Endothelial cell of umbilical vein (primary cell): ENCODE results near the gene ASTN1. TPM values are rescaled to one million over a fixed set of nuclear protein-coding genes. Genes with fewer than 3 reads are reported as not detected.

Source experiments
- BruUV-seq: library from RNA; stranded (reverse); fragments of 400-500 nt; replicated peaks from 2 replicates; lab custom pipeline; 2021; lab: Mats Ljungman, UMichigan
- CTCF ChIA-PET: fragments of 300-600, 350-600 bp; sonication (Branson Sonifier 250); formaldehyde crosslinking; loops from one replicate; lab custom pipeline; 2021; ENCODE audit warnings: antibody characterized with exemption, inconsistent platforms; lab: Charles Lee
- POLR2A ChIA-PET: fragments of 300-600, 350-600 bp; sonication (Branson Sonifier 250); formaldehyde crosslinking; loops from one replicate; lab custom pipeline; 2021; ENCODE audit warnings: antibody characterized with exemption, inconsistent platforms; lab: Charles Lee
- DNase-seq: peaks from one replicate; pipeline ENCODE4 v3.0.0-alpha.2; 2011; ENCODE audit warnings: low read depth, low spot score
- FAIRE-seq: peaks from 2 replicates; lab custom pipeline; 2011; peaks lifted over from hg19 to GRCh38; lab: Jason Lieb, UNC
- H2AFZ ChIP-seq: 2 replicates; pipeline ENCODE4 v1.6.0; 2012; ENCODE audit warnings: low read depth, low read length, control low read depth, inconsistent platforms
- H3K27ac ChIP-seq: 2 replicates; pipeline ENCODE4 v1.5.1; 2011; ENCODE audit warnings: low read depth, mild to moderate bottlenecking, control low read depth, low read length, moderate library complexity; ENCODE audit not compliant: insufficient read depth
- H3K27me3 ChIP-seq, 2 experiments: 2 replicates each; pipeline versions ENCODE4 v1.6.0 to v1.6.1; 2011; ENCODE audit warnings: low read length in 2 of 2, mixed read lengths in 1 of 2; ENCODE audit not compliant: control insufficient read depth in 2 of 2, insufficient read depth in 2 of 2
- H3K36me3 ChIP-seq, 2 experiments: 2 replicates in 1 of 2; 3 replicates in 1 of 2; pipeline ENCODE4 v1.5.1; 2011; ENCODE audit warnings: low read length in 2 of 2, mild to moderate bottlenecking in 1 of 2, moderate library complexity in 1 of 2; ENCODE audit not compliant: control insufficient read depth in 2 of 2, insufficient read depth in 2 of 2; ENCODE audit errors: extremely low read depth in 1 of 2
- H3K4me1 ChIP-seq: 3 replicates; pipeline ENCODE4 v1.5.1; 2011; ENCODE audit warnings: mild to moderate bottlenecking, low read length; ENCODE audit not compliant: control insufficient read depth, insufficient read depth; ENCODE audit errors: extremely low read depth
- H3K4me2 ChIP-seq: 2 replicates; pipeline ENCODE4 v1.6.1; 2011; ENCODE audit warnings: low read length, control low read depth, mixed read lengths; ENCODE audit not compliant: insufficient read depth
- H3K4me3 ChIP-seq, 3 experiments: fragments of 200-600 bp in 1 of 3; sonication (generic), shearing (Covaris generic) in 1 of 3; replicated peaks in 1 of 3; 2 replicates each; pipeline ENCODE4 v1.5.1; 2011 to 2016; ENCODE audit warnings: control low read depth in 3 of 3, low read length in 3 of 3, mild to moderate bottlenecking in 2 of 3, inconsistent platforms in 1 of 3, low read depth in 1 of 3, moderate library complexity in 1 of 3; ENCODE audit not compliant: insufficient read depth in 1 of 3
- H3K79me2 ChIP-seq: 2 replicates; pipeline ENCODE4 v1.6.0; 2012; ENCODE audit warnings: low read length, inconsistent platforms; ENCODE audit not compliant: control insufficient read depth, insufficient read depth
- H3K9ac ChIP-seq: replicated peaks from 2 replicates; pipeline ENCODE3; 2011; ENCODE audit warnings: low read length, control low read depth; ENCODE audit not compliant: insufficient read depth; ENCODE audit errors: extremely low read depth
- H3K9me1 ChIP-seq: replicated peaks from 3 replicates; pipeline ENCODE4 v1.6.0; 2011; ENCODE audit warnings: mild to moderate bottlenecking, low read length; ENCODE audit not compliant: control insufficient read depth, insufficient read depth; ENCODE audit errors: extremely low read depth
- H3K9me3 ChIP-seq: replicated peaks from 2 replicates; pipeline ENCODE4 v1.5.1; 2012; ENCODE audit warnings: low read length, inconsistent platforms; ENCODE audit not compliant: control insufficient read depth, insufficient read depth
- H4K20me1 ChIP-seq: replicated peaks from 2 replicates; pipeline ENCODE3; 2011; ENCODE audit warnings: mild to moderate bottlenecking, low read length; ENCODE audit not compliant: control insufficient read depth, insufficient read depth; ENCODE audit errors: extremely low read depth
- CTCF ChIP-seq, 2 donors: IDR thresholded peaks; 1 replicate in 1 of 2; 2 replicates in 1 of 2; pipeline ENCODE4 v1.5.1; 2011; ENCODE audit warnings: low read length in 2 of 2, mild to moderate bottlenecking in 2 of 2, moderate library complexity in 2 of 2, control low read depth in 1 of 2, inconsistent platforms in 1 of 2, low read depth in 1 of 2; ENCODE audit not compliant: insufficient read depth in 1 of 2; ENCODE audit errors: extremely low read depth in 1 of 2
- EZH2 ChIP-seq: IDR thresholded peaks from 2 replicates; pipeline ENCODE4 v1.6.1; 2012; ENCODE audit warnings: borderline replicate concordance, low read depth, mild to moderate bottlenecking, moderate library complexity, low read length, inconsistent platforms; ENCODE audit not compliant: severe bottlenecking
- FOS ChIP-seq: IDR thresholded peaks from 2 replicates; pipeline ENCODE4 v1.6.1; 2011; ENCODE audit warnings: mild to moderate bottlenecking, low read length, moderate library complexity, borderline replicate concordance; ENCODE audit not compliant: insufficient read depth
- GATA2 ChIP-seq: IDR thresholded peaks from 2 replicates; pipeline ENCODE4 v1.7.0; 2011; ENCODE audit warnings: low read depth, mild to moderate bottlenecking, moderate library complexity, mixed read lengths, low read length; ENCODE audit not compliant: insufficient read length, insufficient read depth
- JUN ChIP-seq: IDR thresholded peaks from 2 replicates; pipeline ENCODE4 v1.6.1; 2011; ENCODE audit warnings: borderline replicate concordance, low read depth; ENCODE audit not compliant: insufficient read length, insufficient read depth
- MYC ChIP-seq: IDR thresholded peaks from one replicate; pipeline ENCODE4 v1.6.1; 2011; ENCODE audit warnings: mild to moderate bottlenecking, low read depth, low read length
- POLR2A ChIP-seq: IDR thresholded peaks from 2 replicates; pipeline ENCODE4 v1.6.1; 2012; ENCODE audit warnings: low read depth, mild to moderate bottlenecking, control low read depth, low read length
- POLR2AphosphoS5 ChIP-seq: IDR thresholded peaks from 2 replicates; pipeline ENCODE4 v1.6.1; 2012; ENCODE audit warnings: low read depth, mild to moderate bottlenecking, control low read depth, low read length, moderate library complexity; ENCODE audit not compliant: insufficient read depth
- dilution Hi-C: fragments of 300-500 bp; cut with MboI; formaldehyde crosslinking; loops from one replicate; pipeline ENCODE4 v1.15.0; 2019; ENCODE audit warnings: low sequenced_read_pairs; ENCODE audit not compliant: extremely low pct_ligation_motif_present
- intact Hi-C: fragments of 100-400 bp; cut with micrococcal nuclease; formaldehyde crosslinking; loops from one replicate; pipeline ENCODE4 v1.10.0; 2022
- polyA plus RNA-seq, 4 experiments: library from polyadenylated mRNA; depleted of rRNA in 3 of 4; stranded (reverse) in 3 of 4; unstranded in 1 of 4; fragments of >200 nt; gene quantifications; 2 replicates each; pipeline versions ENCODE4 v1.2.1 to v1.2.3, GENCODE V29; 2011 to 2012; ENCODE audit warnings: missing spikeins in 1 of 4
- total RNA-seq: library from RNA; stranded (reverse); gene quantifications from 2 replicates; pipeline ENCODE4 v1.2.3, GENCODE V29; 2021
- TF ChIP-seq, protein P1 (sequence below): IDR thresholded peaks from 2 replicates; pipeline ENCODE4 v1.6.1; 2011; ENCODE audit not compliant: insufficient read depth, insufficient read length

ASTN1 gene
- total and polyA plus RNA-seq, 2 donors (not counting 3 experiments of a cell fraction or from before 2014, with no cell fraction given) = 0.04 TPM; not detected in 1

DNA sequence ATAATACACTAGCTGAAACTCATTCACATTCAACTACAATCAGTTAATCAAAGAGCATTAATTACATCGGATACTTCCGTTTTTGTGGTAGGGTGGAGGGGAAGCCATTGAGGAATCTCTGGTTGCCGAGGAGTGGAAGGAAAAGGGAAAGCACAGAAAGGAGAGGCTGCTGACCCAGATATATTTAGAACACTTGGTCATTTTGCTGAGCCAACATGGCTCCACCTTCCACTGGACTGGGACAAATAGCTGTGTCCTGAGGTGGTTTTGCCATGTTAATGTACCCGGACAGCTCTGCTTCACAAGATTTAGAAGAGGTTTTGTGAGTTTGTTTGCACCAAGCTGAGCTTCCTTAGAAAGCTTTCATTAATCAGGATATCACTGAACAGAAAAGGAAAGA, 26.2 kb downstream of the ASTN1 start:
- intact Hi-C loops (no loop called here), dilution Hi-C loops (no loop called here)
- no peak for DNase-seq
- H3K4me1 ChIP-seq = no peaks in the 10 kb centered on the region
- TF ChIP-seq POLR2AphosphoS5 (no peak), CTCF (IDR thresholded peaks at IDR 0.05; ENCODE audit: extremely low read depth in 1 of 2, insufficient read depth in 1 of 2, low read depth in 1 of 2, low read length in 2 of 2) (no peak), JUN (no peak), FOS (no peak), EZH2 (no peak), POLR2A (no peak), MYC (no peak)
- no peak overlapping the region for H2AFZ ChIP-seq
- no peaks in the 10 kb centered on the region for H3K36me3 ChIP-seq
- no peak overlapping the region for H3K4me2 ChIP-seq
- H3K9me1 ChIP-seq = no peaks in the 10 kb centered on the region
- H4K20me1 ChIP-seq = no peaks in the 10 kb centered on the region
- H3K9ac ChIP-seq = no peak overlapping the region
- CTCF ChIA-PET = no interaction called here
- no peaks in the 10 kb centered on the region for H3K79me2 ChIP-seq
- no TSS peak for BruUV-seq
- FAIRE-seq = no peak
- no peaks in the 10 kb centered on the region for H3K9me3 ChIP-seq
- H3K27me3 ChIP-seq = no peaks in the 10 kb centered on the region
- no peak overlapping the region for H3K27ac ChIP-seq
- POLR2A ChIA-PET = no interaction called here
- H3K4me3 ChIP-seq = no peak overlapping the region

- Histone ChIP-seq H3K4me1 (no peaks in the 10 kb centered on the region), H3K9me3 (no peaks in the 10 kb centered on the region), H3K4me2 (no peak overlapping the region), H3K4me3 (no peak overlapping the region), H3K79me2 (no peaks in the 10 kb centered on the region), H3K9me1 (no peaks in the 10 kb centered on the region), H2AFZ (no peak overlapping the region), H3K27ac (no peak overlapping the region), H3K36me3 (no peaks in the 10 kb centered on the region), H3K27me3 (no peaks in the 10 kb centered on the region), H3K9ac (no peak overlapping the region), H4K20me1 (no peaks in the 10 kb centered on the region)
- TF ChIP-seq POLR2AphosphoS5 (no peak), POLR2A (no peak), EZH2 (no peak), MYC (no peak), GATA2 (no peak), CTCF (IDR thresholded peaks at IDR 0.05; ENCODE audit: extremely low read depth in 1 of 2, insufficient read depth in 1 of 2, low read depth in 1 of 2, low read length in 2 of 2) (no peak), JUN (no peak), FOS (no peak)
- TF ChIP-seq, protein P1, sequence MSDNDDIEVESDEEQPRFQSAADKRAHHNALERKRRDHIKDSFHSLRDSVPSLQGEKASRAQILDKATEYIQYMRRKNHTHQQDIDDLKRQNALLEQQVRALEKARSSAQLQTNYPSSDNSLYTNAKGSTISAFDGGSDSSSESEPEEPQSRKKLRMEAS = no peak
- intact Hi-C loops = no loop called here
- dilution Hi-C loops = no loop called here
- BruUV-seq = no TSS peak
- DNase-seq (no peak), FAIRE-seq (no peak)
- ChIA-PET POLR2A (no interaction called here), CTCF (no interaction called here)
Observed at GRCh38 chr1:177137814-177138213, 26.7 kb downstream of the ASTN1 start.
